ENCODE measurements around the gene UBXN1. TPM values are rescaled to one million over a fixed set of nuclear protein-coding genes. Genes with fewer than 3 reads are reported as not detected.

The UBXN1 gene
- total and polyA plus RNA-seq, 10 of the 15 experiments (the other 5 are each of a cell fraction or from before 2014, with no cell fraction given) = 7.0 to 173 (median 106) TPM

- POLR2A ChIA-PET = interaction anchor here (0.6 to 14.6 kb wide), 7 partner anchors 10 to 1585 kb away, joined by 3 to 295 read pairs (median 5); partner anchors contain the start of genes C11orf98, CSKMT, LBHD1 and UQCC3
- no peak for DNase-seq (ENCODE audit: low read depth, low spot score)
- RAD21 ChIA-PET (ENCODE audit: unreplicated experiment) = interaction anchor here (1.7 kb wide), 1 partner anchor 11 kb away, joined by 10 read pairs; the partner anchor contains the start of genes C11orf98 and CSKMT
- TF ChIP-seq BACH1 (IDR thresholded peaks at IDR 0.05; ENCODE audit: borderline replicate concordance) = no peak
- no peak for TF ChIP-seq USF2 (IDR thresholded peaks at IDR 0.05; ENCODE audit: borderline replicate concordance, low read depth, low read length)
- no peak for TF ChIP-seq RB1 (IDR thresholded peaks at IDR 0.05; ENCODE audit: borderline replicate concordance)
- no peak for TF ChIP-seq ESRRA (IDR thresholded peaks at IDR 0.05; ENCODE audit: low read length)
- no peak for TF ChIP-seq PML (IDR thresholded peaks at IDR 0.05; ENCODE audit: low read length)
- no peak for TF ChIP-seq ZBTB33 (IDR thresholded peaks at IDR 0.05)
- TF ChIP-seq RELA (IDR thresholded peaks at IDR 0.05; ENCODE audit: borderline replicate concordance, partially characterized antibody) = no peak
- TF ChIP-seq BCL3 (IDR thresholded peaks at IDR 0.05; ENCODE audit: borderline replicate concordance, insufficient read depth, low read depth, low read length, poor library complexity, severe bottlenecking) = no peak
- TF ChIP-seq, protein P1, sequence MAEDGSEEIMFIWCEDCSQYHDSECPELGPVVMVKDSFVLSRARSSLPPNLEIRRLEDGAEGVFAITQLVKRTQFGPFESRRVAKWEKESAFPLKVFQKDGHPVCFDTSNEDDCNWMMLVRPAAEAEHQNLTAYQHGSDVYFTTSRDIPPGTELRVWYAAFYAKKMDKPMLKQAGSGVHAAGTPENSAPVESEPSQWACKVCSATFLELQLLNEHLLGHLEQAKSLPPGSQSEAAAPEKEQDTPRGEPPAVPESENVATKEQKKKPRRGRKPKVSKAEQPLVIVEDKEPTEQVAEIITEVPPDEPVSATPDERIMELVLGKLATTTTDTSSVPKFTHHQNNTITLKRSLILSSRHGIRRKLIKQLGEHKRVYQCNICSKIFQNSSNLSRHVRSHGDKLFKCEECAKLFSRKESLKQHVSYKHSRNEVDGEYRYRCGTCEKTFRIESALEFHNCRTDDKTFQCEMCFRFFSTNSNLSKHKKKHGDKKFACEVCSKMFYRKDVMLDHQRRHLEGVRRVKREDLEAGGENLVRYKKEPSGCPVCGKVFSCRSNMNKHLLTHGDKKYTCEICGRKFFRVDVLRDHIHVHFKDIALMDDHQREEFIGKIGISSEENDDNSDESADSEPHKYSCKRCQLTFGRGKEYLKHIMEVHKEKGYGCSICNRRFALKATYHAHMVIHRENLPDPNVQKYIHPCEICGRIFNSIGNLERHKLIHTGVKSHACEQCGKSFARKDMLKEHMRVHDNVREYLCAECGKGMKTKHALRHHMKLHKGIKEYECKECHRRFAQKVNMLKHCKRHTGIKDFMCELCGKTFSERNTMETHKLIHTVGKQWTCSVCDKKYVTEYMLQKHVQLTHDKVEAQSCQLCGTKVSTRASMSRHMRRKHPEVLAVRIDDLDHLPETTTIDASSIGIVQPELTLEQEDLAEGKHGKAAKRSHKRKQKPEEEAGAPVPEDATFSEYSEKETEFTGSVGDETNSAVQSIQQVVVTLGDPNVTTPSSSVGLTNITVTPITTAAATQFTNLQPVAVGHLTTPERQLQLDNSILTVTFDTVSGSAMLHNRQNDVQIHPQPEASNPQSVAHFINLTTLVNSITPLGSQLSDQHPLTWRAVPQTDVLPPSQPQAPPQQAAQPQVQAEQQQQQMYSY (CRISPR knock-in tag; IDR thresholded peaks at IDR 0.05) = no peak
- no peak for TF ChIP-seq NFYA (IDR thresholded peaks at IDR 0.05; ENCODE audit: borderline replicate concordance, low read depth, low read length)
- no peak for TF ChIP-seq ZBTB4 (CRISPR knock-in tag; IDR thresholded peaks at IDR 0.05)
These were observed 24.6 kb downstream of the UBXN1 start for GRCh38 chr11:62654297-62654696.

More at GRCh38 chr11:62654297-62654696, 24.6 kb downstream of the UBXN1 start:
- Histone ChIP-seq H3K79me2 (ENCODE audit: control insufficient read depth, insufficient read depth, low read length) (peaks cover 23% of the 10 kb centered on the region), H3K4me1 (ENCODE audit: control insufficient read depth, insufficient read depth, low read length) (peaks cover 6% of the 10 kb centered on the region), H3K9me3 (replicated peaks; ENCODE audit: control insufficient read depth, insufficient read depth, low read length) (no peaks in the 10 kb centered on the region), H3K4me2 (ENCODE audit: control insufficient read depth, insufficient read depth) (peak overlapping the region; percentile 68), H3K27ac (ENCODE audit: control insufficient read depth, insufficient read depth) (no peak overlapping the region), H3K27me3 (replicated peaks in 1 of 2; ENCODE audit: control insufficient read depth in 2 of 2, insufficient read depth in 2 of 2, low read length in 1 of 2) (no peaks in the 10 kb centered on the region), H3K36me3 (ENCODE audit: control insufficient read depth in 2 of 2, insufficient read depth in 2 of 2, low read length in 1 of 2) (peaks cover under 1 to 4% of the 10 kb centered on the region in 2 experiments; a peak in 1 of 4 replicates), H3K4me3 (no peak overlapping the region), H3K9ac (ENCODE audit: control insufficient read depth, insufficient read depth, low read length) (no peak overlapping the region), H4K20me1 (ENCODE audit: control insufficient read depth, insufficient read depth) (no peaks in the 10 kb centered on the region; the same call in 1 of the 2 replicates), H2AFZ (ENCODE audit: control insufficient read depth, low read depth, low read length) (peak overlapping the region; percentile 82)
- FAIRE-seq (no peak), ATAC-seq (no peak)
- intact Hi-C loops (cut with micrococcal nuclease; ENCODE audit: unreplicated experiment) = no loop called here
- CTCF ChIA-PET = interaction anchor here (0.6 to 1.2 kb wide), 5 partner anchors 11 to 1175 kb away, joined by 3 to 4 read pairs (median 3); partner anchors contain the start of genes C11orf98 and CSKMT
- no TSS peak for BruUV-seq (replicated peaks)
- 46% methylated on average over 11 of the region's 11 CpGs for WGBS (ENCODE audit: insufficient coverage, insufficient replicate concordance, low lambda C conversion rate, missing lambda C conversion rate)
- SMC1A ChIA-PET (ENCODE audit: uncharacterized antibody, unreplicated experiment) = interaction anchor here (1.3 to 5.0 kb wide), 6 partner anchors 9 to 62 kb away, joined by 3 to 41 read pairs (median 6); partner anchors contain the start of genes C11orf98, CSKMT, GANAB and LBHD1
- in situ Hi-C loops (cut with MboI) = no loop called here
